Measurements from ENCODE around the gene LGALS9. TPM values are rescaled to one million over a fixed set of nuclear protein-coding genes. Genes with fewer than 3 reads are reported as not detected.
A peak's percentile ranks its signal among the peaks of the same experiment; 100 is the strongest.

LGALS9 gene
- total and polyA plus RNA-seq, 2 donors (not counting 3 experiments of a cell fraction or from before 2014, with no cell fraction given), result 52.4 to 65.2 TPM

DNA sequence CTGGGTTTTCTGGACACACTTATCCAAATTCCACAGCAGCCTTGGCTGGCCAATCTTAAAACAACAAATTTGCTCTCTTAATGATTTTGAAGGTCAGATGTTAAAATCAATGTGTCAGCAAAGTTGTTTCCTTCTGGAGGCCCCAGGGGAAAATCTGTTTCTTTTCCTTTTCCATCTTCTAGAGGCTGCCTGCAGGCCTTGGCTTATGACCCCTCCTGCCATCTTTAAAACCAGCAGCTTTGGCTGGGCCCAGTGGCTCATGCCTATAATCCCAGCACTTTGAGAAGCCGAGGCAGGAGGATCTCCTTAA lies 3.0 kb downstream of the LGALS9 start:
- TF ChIP-seq FOS (IDR thresholded peaks at IDR 0.05; ENCODE audit: borderline replicate concordance, insufficient read depth, low read length) (no peak), POLR2A (IDR thresholded peaks at IDR 0.05; ENCODE audit: low read depth, low read length) (no peak), GATA2 (IDR thresholded peaks at IDR 0.05; ENCODE audit: insufficient read depth, insufficient read length, low read depth, low read length) (no peak), MYC (IDR thresholded peaks at IDR 0.05; ENCODE audit: low read depth, low read length) (no peak), JUN (IDR thresholded peaks at IDR 0.05; ENCODE audit: borderline replicate concordance, insufficient read depth, insufficient read length, low read depth) (no peak), POLR2AphosphoS5 (IDR thresholded peaks at IDR 0.05; ENCODE audit: insufficient read depth, low read depth, low read length) (no peak), EZH2 (IDR thresholded peaks at IDR 0.05; ENCODE audit: borderline replicate concordance, low read depth, low read length, severe bottlenecking) (no peak)
- TF ChIP-seq, protein P1, sequence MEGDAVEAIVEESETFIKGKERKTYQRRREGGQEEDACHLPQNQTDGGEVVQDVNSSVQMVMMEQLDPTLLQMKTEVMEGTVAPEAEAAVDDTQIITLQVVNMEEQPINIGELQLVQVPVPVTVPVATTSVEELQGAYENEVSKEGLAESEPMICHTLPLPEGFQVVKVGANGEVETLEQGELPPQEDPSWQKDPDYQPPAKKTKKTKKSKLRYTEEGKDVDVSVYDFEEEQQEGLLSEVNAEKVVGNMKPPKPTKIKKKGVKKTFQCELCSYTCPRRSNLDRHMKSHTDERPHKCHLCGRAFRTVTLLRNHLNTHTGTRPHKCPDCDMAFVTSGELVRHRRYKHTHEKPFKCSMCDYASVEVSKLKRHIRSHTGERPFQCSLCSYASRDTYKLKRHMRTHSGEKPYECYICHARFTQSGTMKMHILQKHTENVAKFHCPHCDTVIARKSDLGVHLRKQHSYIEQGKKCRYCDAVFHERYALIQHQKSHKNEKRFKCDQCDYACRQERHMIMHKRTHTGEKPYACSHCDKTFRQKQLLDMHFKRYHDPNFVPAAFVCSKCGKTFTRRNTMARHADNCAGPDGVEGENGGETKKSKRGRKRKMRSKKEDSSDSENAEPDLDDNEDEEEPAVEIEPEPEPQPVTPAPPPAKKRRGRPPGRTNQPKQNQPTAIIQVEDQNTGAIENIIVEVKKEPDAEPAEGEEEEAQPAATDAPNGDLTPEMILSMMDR (IDR thresholded peaks at IDR 0.05; ENCODE audit: extremely low read depth in 1 of 2, insufficient read depth in 1 of 2, low read depth in 1 of 2, low read length in 2 of 2), result no peak
- TF ChIP-seq, protein P2, sequence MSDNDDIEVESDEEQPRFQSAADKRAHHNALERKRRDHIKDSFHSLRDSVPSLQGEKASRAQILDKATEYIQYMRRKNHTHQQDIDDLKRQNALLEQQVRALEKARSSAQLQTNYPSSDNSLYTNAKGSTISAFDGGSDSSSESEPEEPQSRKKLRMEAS (IDR thresholded peaks at IDR 0.05; ENCODE audit: insufficient read depth, insufficient read length), result no peak
- BruUV-seq (replicated peaks), result no TSS peak
- Histone ChIP-seq H3K9me1 (replicated peaks; ENCODE audit: control insufficient read depth, extremely low read depth, insufficient read depth, low read length) (no peaks in the 10 kb centered on the region), H3K27ac (ENCODE audit: insufficient read depth, low read depth, low read length) (no peak overlapping the region), H3K27me3 (ENCODE audit: control insufficient read depth in 2 of 2, insufficient read depth in 2 of 2, low read length in 2 of 2) (no peaks in the 10 kb centered on the region), H3K36me3 (ENCODE audit: control insufficient read depth in 2 of 2, extremely low read depth in 1 of 2, insufficient read depth in 2 of 2, low read length in 2 of 2) (peaks cover 0 to 3% of the 10 kb centered on the region in 2 experiments), H4K20me1 (replicated peaks; ENCODE audit: control insufficient read depth, extremely low read depth, insufficient read depth, low read length) (no peaks in the 10 kb centered on the region), H3K9me3 (replicated peaks; ENCODE audit: control insufficient read depth, insufficient read depth, low read length) (no peaks in the 10 kb centered on the region), H2AFZ (ENCODE audit: low read depth, low read length) (no peak overlapping the region), H3K4me2 (ENCODE audit: insufficient read depth, low read length) (no peak overlapping the region), H3K4me3 (replicated peaks in 1 of 3; ENCODE audit: insufficient read depth in 1 of 3, low read depth in 1 of 3, low read length in 3 of 3) (no peak overlapping the region), H3K4me1 (ENCODE audit: control insufficient read depth, extremely low read depth, insufficient read depth, low read length) (peaks cover 12% of the 10 kb centered on the region), H3K9ac (replicated peaks; ENCODE audit: extremely low read depth, insufficient read depth, low read length) (no peak overlapping the region), H3K79me2 (ENCODE audit: control insufficient read depth, insufficient read depth, low read length) (no peaks in the 10 kb centered on the region)
- dilution Hi-C loops (cut with MboI; ENCODE audit: extremely low pct_ligation_motif_present, low sequenced_read_pairs), result no loop called here
- DNase-seq (ENCODE audit: low read depth, low spot score) (no peak), FAIRE-seq (peak; percentile 66)
- intact Hi-C loops (cut with micrococcal nuclease), result no loop called here
- CTCF ChIA-PET, result interaction anchor here (1.2 to 2.3 kb wide), 3 partner anchors 14 to 126 kb away, joined by 3 to 8 read pairs (median 7); no protein-coding TSS in a partner anchor
- POLR2A ChIA-PET, result no interaction called here

Data from endothelial cell of umbilical vein (primary cell).